Measurements from ENCODE around the gene INTS4.
A peak's percentile ranks its signal among the peaks of the same experiment; 100 is the strongest.
"Not testable (repeated sequence)": the region's sequence is repeated elsewhere in the genome, so short reads cannot be mapped to it uniquely, and the experiment has no call there.

INTS4 gene

GRCh38 chr11:78025378-78025777 is 30.9 kb upstream of the INTS4 start:
- no peak for DNase-seq (ENCODE audit: extremely low read depth in 1 of 2, low read depth in 1 of 2)

GRCh38 chr11:78023426-78023825 is 29.0 kb upstream of the INTS4 start:
- no peak for DNase-seq (ENCODE audit: extremely low read depth in 1 of 2, low read depth in 1 of 2)

- no peak for DNase-seq (ENCODE audit: extremely low read depth in 1 of 2, low read depth in 1 of 2)
These were observed 28.2 kb upstream of the INTS4 start, which contains the start of gene KCTD14 for GRCh38 chr11:78022397-78023396. KCTD14 (minus strand) TSS chr11:78023276; CDS start chr11:78023249, 27 bp downstream.

GRCh38 chr11:78021611-78022010 is 27.1 kb upstream of the INTS4 start:
- no peak for DNase-seq (ENCODE audit: extremely low read depth in 1 of 2, low read depth in 1 of 2)

GRCh38 chr11:78020246-78020645 is 25.8 kb upstream of the INTS4 start:
- no peak for DNase-seq (ENCODE audit: extremely low read depth in 1 of 2, low read depth in 1 of 2)

- DNase-seq (ENCODE audit: extremely low read depth in 1 of 2, low read depth in 1 of 2) = no peak
These were observed 25.3 kb upstream of the INTS4 start for GRCh38 chr11:78019808-78020207.

GRCh38 chr11:78015878-78016277 is 21.4 kb upstream of the INTS4 start:
- no peak for DNase-seq (ENCODE audit: extremely low read depth in 1 of 2, low read depth in 1 of 2)

GRCh38 chr11:78014937-78015520 is 20.6 kb upstream of the INTS4 start:
- DNase-seq (ENCODE audit: extremely low read depth in 1 of 2, low read depth in 1 of 2) = not testable (repeated sequence)

GRCh38 chr11:78011301-78011700 is 16.8 kb upstream of the INTS4 start:
- DNase-seq (ENCODE audit: extremely low read depth in 1 of 2, low read depth in 1 of 2) = no peak

- DNase-seq (ENCODE audit: extremely low read depth in 1 of 2, low read depth in 1 of 2) = no peak
These were observed 16.3 kb upstream of the INTS4 start for GRCh38 chr11:78010755-78011154.

- no peak for DNase-seq (ENCODE audit: extremely low read depth in 1 of 2, low read depth in 1 of 2)
These were observed 15.8 kb upstream of the INTS4 start for GRCh38 chr11:78010304-78010703.

- no peak for DNase-seq (ENCODE audit: extremely low read depth in 1 of 2, low read depth in 1 of 2)
These were observed 14.6 kb upstream of the INTS4 start for GRCh38 chr11:78009062-78009461.

- DNase-seq (ENCODE audit: extremely low read depth in 1 of 2, low read depth in 1 of 2) = peak in 1 of 2 donors; percentile 13
These were observed 5.7 kb upstream of the INTS4 start for GRCh38 chr11:78000193-78000592.

GRCh38 chr11:77999446-78000030 is 5.1 kb upstream of the INTS4 start:
- no peak for DNase-seq (ENCODE audit: extremely low read depth in 1 of 2, low read depth in 1 of 2)

GRCh38 chr11:77993902-77994301 is 566 bp downstream of the INTS4 start:
- DNase-seq (ENCODE audit: extremely low read depth in 1 of 2, low read depth in 1 of 2) = no peak

- DNase-seq (ENCODE audit: extremely low read depth in 1 of 2, low read depth in 1 of 2) = no peak
These were observed 3.5 kb downstream of the INTS4 start for GRCh38 chr11:77990981-77991380.

- not testable (repeated sequence) for DNase-seq (ENCODE audit: extremely low read depth in 1 of 2, low read depth in 1 of 2)
These were observed 8.0 kb downstream of the INTS4 start for GRCh38 chr11:77986456-77986855.

- DNase-seq (ENCODE audit: extremely low read depth in 1 of 2, low read depth in 1 of 2) = no peak
These were observed 13.0 kb downstream of the INTS4 start for GRCh38 chr11:77981346-77981947.

GRCh38 chr11:77968337-77968736 is 26.1 kb downstream of the INTS4 start:
- no peak for DNase-seq (ENCODE audit: extremely low read depth in 1 of 2, low read depth in 1 of 2)

GRCh38 chr11:77967753-77968152 is 26.7 kb downstream of the INTS4 start:
- no peak for DNase-seq (ENCODE audit: extremely low read depth in 1 of 2, low read depth in 1 of 2)

GRCh38 chr11:77967121-77967520 is 27.3 kb downstream of the INTS4 start:
- no peak for DNase-seq (ENCODE audit: extremely low read depth in 1 of 2, low read depth in 1 of 2)
